Heart right ventricle (tissue), 16 donors: ENCODE measurements around the gene CTPS2. TPM values are rescaled to one million over a fixed set of nuclear protein-coding genes. Genes with fewer than 3 reads are reported as not detected.

Experiments
- ATAC-seq, 8 donors: fragments of 200-7000 bp; cut with Tn5 transposase; one replicate each; pipeline ENCODE4 v1.9.1; 2020; ENCODE audit warnings: mild to moderate bottlenecking in 8 of 8, moderate library complexity in 8 of 8, moderate number of reproducible peaks in 1 of 8
- DNase-seq, 2 donors: peaks; one replicate each; pipeline ENCODE4 v3.0.0-alpha.2; 2020
- H3K27ac ChIP-seq, 10 donors: fragments of 200-600 bp; sonication (generic) in 2 of 10; one replicate each; pipeline versions ENCODE4 v1.5.0 to v1.8.0; 2020 to 2022; ENCODE audit warnings: mild to moderate bottlenecking in 3 of 10
- H3K27me3 ChIP-seq, 7 donors: fragments of 200-600 bp; one replicate each; pipeline ENCODE4 v1.8.0; 2021 to 2022; ENCODE audit warnings: mild to moderate bottlenecking in 2 of 7
- H3K36me3 ChIP-seq, 9 donors: fragments of 200-600 bp; sonication (generic) in 1 of 9; one replicate each; pipeline versions ENCODE4 v1.5.0 to v1.8.0; 2020 to 2022; ENCODE audit warnings: mild to moderate bottlenecking in 2 of 9
- H3K4me1 ChIP-seq, 9 donors: fragments of 200-600 bp; sonication (generic) in 1 of 9; one replicate each; pipeline versions ENCODE4 v1.5.0 to v1.8.0; 2020 to 2022; ENCODE audit warnings: mild to moderate bottlenecking in 4 of 9
- H3K4me3 ChIP-seq, 10 donors: fragments of 200-600 bp; sonication (generic) in 2 of 10; one replicate each; pipeline versions ENCODE4 v1.5.0 to v1.8.0; 2020 to 2022; ENCODE audit warnings: mild to moderate bottlenecking in 7 of 10, moderate library complexity in 2 of 10
- H3K9me3 ChIP-seq, 11 donors: fragments of 200-600 bp in 10 of 11; sonication (generic) in 2 of 11; one replicate each; pipeline versions ENCODE4 v1.5.0 to v1.8.0; 2013 to 2022; ENCODE audit warnings: mild to moderate bottlenecking in 2 of 11, control low read depth in 1 of 11, moderate library complexity in 1 of 11
- WGBS, 2 donors: extraction: QIAGEN DNeasy Blood & Tissue Kit; methylation state at CpG; one replicate each; pipeline ENCODE4 v1.1.7; 2013; ENCODE audit warnings: inconsistent platforms in 1 of 2; 5-methylcytosine and 5-hydroxymethylcytosine counted together
- intact Hi-C, 10 donors: fragments of 100-400 bp; cut with DNase I; formaldehyde crosslinking; loops; one replicate each; pipeline versions ENCODE4 v1.11.1 to v1.14.2; 2022
- polyA plus RNA-seq, 2 donors: library from polyadenylated mRNA; stranded (reverse); fragments of 200-250 nt; gene quantifications; one replicate each; pipeline ENCODE4 v1.2.3, GENCODE V29; 2013
- total RNA-seq, 10 donors: library from RNA; stranded (reverse); fragmentation: NEBNext Ultra II Directional in 3 of 10; extraction: Animal tissue kit (Norgen Biotek cat#: 25700) in 3 of 10; gene quantifications; one replicate each; pipeline versions ENCODE4 v1.2.1 to v1.2.4, GENCODE V29; 2021 to 2023
- TF ChIP-seq, protein P1 (sequence below), 9 donors: fragments of 200-600 bp; sonication (generic) in 2 of 9; IDR thresholded peaks; one replicate each; pipeline versions ENCODE4 v1.5.0 to v1.8.0; 2021 to 2022; ENCODE audit warnings: antibody characterized with exemption in 9 of 9, mild to moderate bottlenecking in 5 of 9, moderate library complexity in 1 of 9
- donor health status: Arrhythmogenic right ventricular cardiomyopathy.
- donor health status: ischemic (EF 13 %, LVEDD 7.1; RV severe dilation, severe dysfunction).
- donor health status: healthy with polysubstance abuse.
- donor health status: DM: no; HTN: yes; CAD: no.
- donor health status: DM: no; HTN: no; CAD: no.
- donor health status: ischemic (EF 25% LVEDD 6.9; RV normal size, moderate dysfunction).
- donor health status: ischemic (EF 25% LVEDD 5.7; RV mildly dilated, moderate dysfunction).
- donor health status: healthy.
- donor health status: DM: yes; HTN: yes; CAD: no.
- donor health status: Ischemic cardiomyopathy.
- donor health status: ischemic (EF 35%, LVEDD 5.7; RV mildly dilated, moderate dysfunction).
- donor health status: nonischemic (EF 11% LVEDD 7.7; RV severe dilation, severe dysfunction).
- donor health status: DM: yes; HTN: yes; CAD: no.
- donor health status: PGD.
- donor health status: ischemic (EF 29% LVEDD 5.4; RV normal size, mild dysfunction).
- donor health status: nonischemic (EF 23%, LVEDD 6.1; RV moderate dilation, normal function).

The CTPS2 gene
- total and polyA plus RNA-seq, 12 donors = 2.7 to 15.8 (median 5.2) TPM

GRCh38 chrX:16560173-16560572, 152.3 kb downstream of the CTPS2 start:
- no peaks in the 10 kb centered on the region for H3K9me3 ChIP-seq
- intact Hi-C loops = no loop called here
- WGBS, 2 donors = 89 to 94% methylated on average over 4 of the region's 4 CpGs
- TF ChIP-seq, protein P1, sequence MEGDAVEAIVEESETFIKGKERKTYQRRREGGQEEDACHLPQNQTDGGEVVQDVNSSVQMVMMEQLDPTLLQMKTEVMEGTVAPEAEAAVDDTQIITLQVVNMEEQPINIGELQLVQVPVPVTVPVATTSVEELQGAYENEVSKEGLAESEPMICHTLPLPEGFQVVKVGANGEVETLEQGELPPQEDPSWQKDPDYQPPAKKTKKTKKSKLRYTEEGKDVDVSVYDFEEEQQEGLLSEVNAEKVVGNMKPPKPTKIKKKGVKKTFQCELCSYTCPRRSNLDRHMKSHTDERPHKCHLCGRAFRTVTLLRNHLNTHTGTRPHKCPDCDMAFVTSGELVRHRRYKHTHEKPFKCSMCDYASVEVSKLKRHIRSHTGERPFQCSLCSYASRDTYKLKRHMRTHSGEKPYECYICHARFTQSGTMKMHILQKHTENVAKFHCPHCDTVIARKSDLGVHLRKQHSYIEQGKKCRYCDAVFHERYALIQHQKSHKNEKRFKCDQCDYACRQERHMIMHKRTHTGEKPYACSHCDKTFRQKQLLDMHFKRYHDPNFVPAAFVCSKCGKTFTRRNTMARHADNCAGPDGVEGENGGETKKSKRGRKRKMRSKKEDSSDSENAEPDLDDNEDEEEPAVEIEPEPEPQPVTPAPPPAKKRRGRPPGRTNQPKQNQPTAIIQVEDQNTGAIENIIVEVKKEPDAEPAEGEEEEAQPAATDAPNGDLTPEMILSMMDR (IDR thresholded peaks at IDR 0.05) = no peak
- H3K4me3 ChIP-seq = no peak overlapping the region
- DNase-seq (no peak), ATAC-seq (no peak)
- peaks cover 0 to 12% (median 0%) of the 10 kb centered on the region in 7 donors for H3K27me3 ChIP-seq
- no peaks in the 10 kb centered on the region for H3K4me1 ChIP-seq
- H3K27ac ChIP-seq = no peak overlapping the region
- no peaks in the 10 kb centered on the region for H3K36me3 ChIP-seq

DNA sequence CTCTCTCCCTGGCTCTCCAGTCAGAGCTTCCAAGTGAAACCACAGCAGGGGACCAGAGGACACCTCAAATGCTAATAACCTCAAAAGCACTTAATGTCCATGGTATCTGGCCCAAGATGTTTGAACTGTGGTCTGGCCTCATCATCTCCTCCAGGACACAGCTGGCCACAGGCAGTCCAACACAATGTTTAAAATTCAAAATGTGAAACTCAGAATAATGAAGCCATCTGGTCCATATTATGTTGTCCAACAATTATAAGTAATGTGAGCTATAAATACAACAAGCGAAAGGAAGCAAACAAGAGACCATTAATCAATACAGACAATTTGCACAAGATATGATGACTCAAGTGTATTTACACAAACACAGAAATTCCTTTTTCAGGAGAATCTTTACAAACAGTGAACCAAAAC, 153.3 kb downstream of the CTPS2 start:
- no peaks in the 10 kb centered on the region for H3K36me3 ChIP-seq
- H3K27me3 ChIP-seq = peaks cover 0 to 18% (median 0%) of the 10 kb centered on the region in 7 donors
- WGBS, 2 donors = 79 to 93% methylated on average over 1 of the region's 1 CpG
- no peak overlapping the region for H3K4me3 ChIP-seq
- intact Hi-C loops = no loop called here
- H3K27ac ChIP-seq = no peak overlapping the region
- H3K4me1 ChIP-seq = no peaks in the 10 kb centered on the region
- H3K9me3 ChIP-seq = no peaks in the 10 kb centered on the region
- ATAC-seq (no peak), DNase-seq (no peak)
- TF ChIP-seq, protein P1 (IDR thresholded peaks at IDR 0.05) = no peak

- intact Hi-C loops = no loop called here
- ATAC-seq (no peak), DNase-seq (no peak)
- no peak overlapping the region for H3K4me3 ChIP-seq
- no peak overlapping the region for H3K27ac ChIP-seq
- TF ChIP-seq, protein P1 (IDR thresholded peaks at IDR 0.05) = no peak
- H3K9me3 ChIP-seq = no peaks in the 10 kb centered on the region
- no peaks in the 10 kb centered on the region for H3K4me1 ChIP-seq
- WGBS, 2 donors = 88 to 94% methylated on average over 6 of the region's 6 CpGs
- peaks cover 0 to 18% (median 0%) of the 10 kb centered on the region in 7 donors for H3K27me3 ChIP-seq
- H3K36me3 ChIP-seq = no peaks in the 10 kb centered on the region
Observed at GRCh38 chrX:16558489-16558888, 154.0 kb downstream of the CTPS2 start.

DNA sequence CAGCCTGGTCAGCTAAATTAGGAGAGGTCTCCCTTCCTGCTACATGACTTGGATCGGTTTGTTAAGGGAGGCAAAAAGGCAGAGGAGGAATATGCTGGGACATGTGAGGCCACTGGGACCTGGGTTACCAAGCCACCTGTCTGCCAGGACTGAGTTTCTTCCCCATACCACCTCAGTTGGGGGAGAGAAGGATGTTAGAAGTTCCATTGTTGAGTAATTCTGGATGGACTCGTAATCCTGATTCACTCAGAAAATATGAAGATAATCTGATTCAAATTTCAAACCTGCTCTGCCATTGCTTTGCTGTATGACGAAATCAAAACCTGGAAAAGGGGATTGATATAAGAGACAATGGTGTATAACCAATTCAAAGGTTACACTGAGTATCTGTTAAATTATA, 159.9 kb downstream of the CTPS2 start:
- 81 to 86% methylated on average over 3 of the region's 3 CpGs for WGBS, 2 donors
- Histone ChIP-seq H3K27ac (no peak overlapping the region), H3K36me3 (no peaks in the 10 kb centered on the region), H3K27me3 (peaks cover 0 to 41% (median 0%) of the 10 kb centered on the region in 7 donors), H3K4me1 (no peaks in the 10 kb centered on the region), H3K9me3 (no peaks in the 10 kb centered on the region), H3K4me3 (no peak overlapping the region)
- intact Hi-C loops = no loop called here
- DNase-seq = no peak
- ATAC-seq = no peak
- TF ChIP-seq, protein P1 (IDR thresholded peaks at IDR 0.05) = no peak
